GM21619 (cell line): ENCODE results near the gene SERPING1.
A peak's percentile ranks its signal among the peaks of the same experiment; 100 is the strongest.
"Not testable (repeated sequence)": the region's sequence is repeated elsewhere in the genome, so short reads cannot be mapped to it uniquely, and the experiment has no call there.

Source experiments
- ATAC-seq: cut with Tn5 transposase; IDR thresholded peaks from one replicate; pipeline ENCODE4 v1.9.1; 2021; ENCODE audit not compliant: unreplicated experiment

SERPING1 gene

DNA sequence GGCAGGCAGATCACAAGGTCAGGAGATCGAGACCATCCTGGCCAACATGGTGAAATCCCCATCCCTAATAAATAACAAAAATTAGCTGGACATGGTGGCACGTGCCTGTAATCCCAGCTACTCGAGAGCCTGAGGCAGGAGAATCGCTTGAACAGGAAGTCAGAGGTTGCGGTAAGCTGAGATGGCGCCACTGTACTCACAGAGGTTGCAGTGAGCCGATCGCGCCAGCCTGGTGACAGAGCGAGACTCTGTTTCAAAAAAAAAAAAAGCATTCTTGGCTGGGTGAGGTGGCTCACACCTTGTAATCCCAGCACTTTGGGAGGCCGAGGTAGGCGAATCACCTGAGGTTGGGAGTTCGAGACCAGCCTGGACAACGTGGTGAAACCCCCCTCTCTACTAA is 54.7 kb downstream of the SERPING1 start:
- not testable (repeated sequence) for ATAC-seq

DNA sequence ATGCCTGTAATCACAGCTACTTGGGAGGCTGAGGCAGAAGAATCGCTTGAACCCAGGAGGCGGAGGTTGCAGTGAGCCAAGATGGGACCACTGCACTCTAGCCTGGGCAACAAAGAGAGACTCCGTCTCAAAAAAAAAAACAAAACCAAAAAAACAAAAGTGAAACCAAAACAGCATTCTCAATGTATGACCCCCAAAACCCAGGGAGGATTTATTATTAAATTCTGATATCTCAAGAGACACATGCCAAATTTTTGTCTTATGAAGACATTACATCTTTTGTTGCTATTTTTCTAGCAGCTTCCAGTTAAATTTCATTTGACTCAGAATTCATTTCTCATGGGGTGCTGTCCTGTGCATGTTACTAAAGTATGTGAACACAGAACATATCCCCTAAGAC is 55.2 kb downstream of the SERPING1 start:
- ATAC-seq, result no peak

DNA sequence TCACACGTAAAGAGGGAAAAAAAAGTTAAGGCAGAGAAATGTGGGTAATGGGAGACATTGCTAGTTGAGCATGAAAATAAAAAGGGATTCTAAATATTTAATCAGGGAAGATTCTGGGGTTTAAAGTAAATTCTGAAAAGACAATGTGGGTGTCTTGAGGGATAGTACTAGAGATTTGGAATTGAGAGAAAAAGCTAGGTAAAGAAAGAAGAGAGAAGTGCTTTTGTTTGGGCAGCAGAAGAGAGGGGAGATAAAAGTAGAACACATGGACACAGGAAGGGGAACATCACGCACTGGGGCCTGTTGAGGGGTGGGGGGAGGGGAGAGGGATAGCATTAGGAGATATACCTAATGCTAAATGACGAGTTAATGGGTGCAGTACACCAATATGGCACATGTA is 55.7 kb downstream of the SERPING1 start:
- ATAC-seq, result no peak

DNA sequence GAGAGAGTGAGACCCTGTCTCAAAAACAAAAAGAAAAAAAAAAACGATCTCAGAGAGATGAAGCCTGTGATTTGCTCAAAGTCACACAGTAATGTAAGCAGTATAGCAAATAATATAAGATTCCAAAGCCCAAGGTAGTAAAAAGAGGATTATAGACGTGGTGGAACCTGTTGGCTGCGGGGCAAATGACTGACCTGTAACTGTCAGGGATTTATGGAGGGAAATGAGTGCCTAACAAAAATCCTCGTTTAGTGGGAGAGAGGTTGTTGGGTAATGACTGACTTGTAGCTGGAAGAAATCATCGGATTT is 59.4 kb downstream of the SERPING1 start:
- ATAC-seq, result no peak

DNA sequence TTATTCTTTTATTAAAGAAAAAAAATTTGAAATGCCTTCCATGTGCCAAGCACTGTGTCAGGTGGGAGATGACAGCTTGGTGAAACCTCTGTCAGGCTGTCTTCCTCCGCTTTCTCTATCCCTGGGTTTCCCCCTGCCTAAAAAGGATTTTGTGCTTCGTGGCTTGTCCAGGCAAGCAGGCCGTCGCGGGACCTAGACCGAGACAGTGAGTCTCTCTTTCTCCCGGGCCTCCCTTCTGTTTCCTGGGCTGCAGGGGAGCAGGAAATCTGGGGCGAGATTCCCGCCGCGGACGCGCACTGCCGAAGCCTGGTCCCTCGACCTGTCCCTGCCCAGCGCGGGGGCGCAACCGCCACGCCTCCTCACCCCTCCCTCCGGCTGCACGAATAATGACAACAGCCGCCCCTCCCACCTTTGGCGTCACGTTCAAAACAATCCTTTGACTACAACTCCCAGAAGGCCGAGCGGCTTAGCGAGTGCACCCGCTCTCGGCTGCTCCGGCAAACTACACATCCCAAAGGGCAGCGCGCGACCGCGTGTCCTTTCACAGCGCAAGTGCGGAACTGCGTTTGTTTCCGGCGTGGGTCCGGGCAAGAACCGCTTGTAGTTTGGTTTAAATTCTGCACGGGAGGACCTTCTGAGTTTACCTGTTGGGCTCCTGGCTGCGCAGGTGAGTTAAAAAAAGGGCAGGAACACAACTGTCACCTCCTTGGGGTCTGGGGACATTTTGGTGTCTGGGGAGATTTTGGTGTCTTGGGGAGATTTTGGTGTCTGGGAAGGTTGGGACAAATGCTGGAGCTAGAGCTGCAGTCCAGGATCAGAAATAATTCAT is 59.9 kb downstream of the SERPING1 start, which contains the start of gene CLP1:
Gene CLP1, plus strand, starts transcription at position 569 of the 829 bp plus-strand sequence. CDS start 1,715 bp downstream, outside the sequence.
- ATAC-seq, result peak; percentile 98

DNA sequence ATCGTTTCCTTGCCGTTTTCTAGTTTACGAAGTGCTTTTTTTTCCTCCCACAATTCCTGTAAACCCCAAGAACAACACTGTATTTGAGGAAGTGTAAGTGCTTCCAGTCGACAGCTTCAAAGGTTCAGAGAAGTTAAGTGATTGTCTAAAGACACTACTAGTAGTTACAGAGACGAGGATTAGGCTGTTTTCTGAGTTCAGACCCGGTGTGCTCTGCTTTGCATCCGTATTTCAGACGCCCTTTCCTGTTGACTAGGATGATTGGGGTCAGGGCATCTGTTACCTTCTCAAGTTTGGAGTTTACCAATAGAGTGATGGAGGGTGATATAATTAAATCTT is 60.5 kb downstream of the SERPING1 start:
- ATAC-seq, result no peak

DNA sequence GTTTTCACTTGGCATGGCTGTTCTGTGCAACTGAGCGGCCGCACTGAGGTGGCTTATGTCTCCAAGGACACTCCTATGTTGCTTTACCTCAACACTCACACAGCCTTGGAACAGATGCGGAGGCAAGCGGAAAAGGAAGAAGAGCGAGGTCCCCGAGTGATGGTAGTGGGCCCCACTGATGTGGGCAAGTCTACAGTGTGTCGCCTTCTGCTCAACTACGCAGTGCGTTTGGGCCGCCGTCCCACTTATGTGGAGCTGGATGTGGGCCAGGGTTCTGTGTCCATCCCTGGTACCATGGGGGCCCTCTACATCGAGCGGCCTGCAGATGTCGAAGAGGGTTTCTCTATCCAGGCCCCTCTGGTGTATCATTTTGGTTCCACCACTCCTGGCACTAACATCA is 62.2 kb downstream of the SERPING1 start:
- ATAC-seq, result no peak

DNA sequence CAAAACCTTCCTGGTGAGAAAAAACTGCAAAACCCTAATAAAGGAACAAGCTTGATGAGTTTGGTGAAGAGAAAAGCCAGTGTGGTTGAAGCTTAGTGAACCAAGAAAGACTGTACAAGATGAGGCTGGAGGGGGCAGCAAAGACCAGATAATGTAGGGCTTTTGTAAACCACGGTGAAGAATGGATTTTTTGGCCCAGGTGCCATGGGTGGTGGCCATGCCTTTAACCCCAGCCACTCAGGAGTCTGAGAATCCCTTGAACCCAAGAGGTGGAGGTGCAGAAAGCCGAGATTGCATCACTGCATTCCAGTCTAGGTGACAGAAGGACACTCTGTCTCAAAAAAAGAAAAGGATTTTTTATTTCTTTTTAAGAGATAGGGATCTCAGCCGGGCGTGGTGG is 65.4 kb downstream of the SERPING1 start:
- ATAC-seq, result no peak

DNA sequence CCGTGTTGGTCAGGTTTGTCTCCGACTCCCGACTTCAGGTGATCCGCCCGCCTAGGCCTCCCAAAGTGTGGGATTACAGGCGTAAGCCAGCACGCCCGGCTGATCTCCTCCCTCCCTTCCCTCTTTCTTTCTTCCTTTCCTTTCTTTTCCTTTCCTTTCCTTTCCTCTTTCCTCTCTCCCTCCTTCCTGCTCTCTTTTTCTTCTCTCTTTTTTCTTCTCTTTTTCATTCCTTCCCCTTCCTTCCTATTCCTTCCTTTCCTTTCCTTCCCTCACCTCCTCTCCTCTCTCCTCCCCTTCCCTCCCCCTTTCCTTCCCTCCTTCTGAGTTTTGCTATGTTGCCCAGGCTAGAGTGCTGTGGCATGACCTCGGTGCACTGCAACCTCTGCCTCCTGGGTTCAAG is 66.5 kb downstream of the SERPING1 start:
- no peak for ATAC-seq
